ENCODE data around the gene ALPG.
"Not testable (repeated sequence)": the region's sequence is repeated elsewhere in the genome, so short reads cannot be mapped to it uniquely, and the experiment has no call there.

ALPG gene

DNA sequence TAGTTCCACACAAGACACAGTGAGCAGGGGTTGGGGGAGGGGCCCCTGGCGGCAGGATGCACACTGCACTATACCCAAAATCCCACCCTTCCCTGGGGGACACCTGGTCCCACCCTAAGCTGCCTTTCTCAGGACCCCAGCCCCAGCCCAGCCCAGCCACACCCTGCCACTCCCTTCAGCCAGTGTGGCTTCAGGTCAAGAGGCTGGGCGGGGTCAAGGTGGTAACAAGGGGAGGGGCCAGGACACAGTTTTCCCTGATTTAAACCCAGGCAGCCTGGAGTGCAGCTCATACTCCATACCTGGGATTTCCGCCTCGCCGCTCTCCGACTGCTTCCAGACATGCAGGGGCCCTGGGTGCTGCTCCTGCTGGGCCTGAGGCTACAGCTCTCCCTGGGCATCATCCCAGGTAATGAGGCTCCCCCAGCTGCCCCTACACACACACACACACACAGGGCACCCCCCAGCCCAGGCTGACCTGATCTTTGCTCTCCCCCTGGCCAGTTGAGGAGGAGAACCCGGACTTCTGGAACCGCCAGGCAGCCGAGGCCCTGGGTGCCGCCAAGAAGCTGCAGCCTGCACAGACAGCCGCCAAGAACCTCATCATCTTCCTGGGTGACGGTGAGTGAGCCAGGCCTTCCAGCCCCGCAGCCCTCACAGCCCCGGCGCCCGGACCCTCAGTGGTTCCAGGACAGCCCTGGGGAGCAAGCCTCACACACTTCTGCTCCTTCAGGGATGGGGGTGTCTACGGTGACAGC lies at the start of gene ALPG:
Gene ALPG, plus strand, starts transcription at position 289 of the 755 bp plus-strand sequence. Its CDS starts 51 bp downstream, at position 340.
- H3K4me3 Mint-ChIP-seq: no peak within 1 kb of the TSS
- no peaks in the 10 kb centered on the region for H3K27me3 Mint-ChIP-seq
- no peak within 1 kb of the TSS for H3K27ac Mint-ChIP-seq
- no peaks in the 10 kb centered on the region for H3K4me1 Mint-ChIP-seq
- H3K9me3 Mint-ChIP-seq: no peaks in the 10 kb centered on the region
- H3K36me3 Mint-ChIP-seq: no peaks in the 10 kb centered on the region

DNA sequence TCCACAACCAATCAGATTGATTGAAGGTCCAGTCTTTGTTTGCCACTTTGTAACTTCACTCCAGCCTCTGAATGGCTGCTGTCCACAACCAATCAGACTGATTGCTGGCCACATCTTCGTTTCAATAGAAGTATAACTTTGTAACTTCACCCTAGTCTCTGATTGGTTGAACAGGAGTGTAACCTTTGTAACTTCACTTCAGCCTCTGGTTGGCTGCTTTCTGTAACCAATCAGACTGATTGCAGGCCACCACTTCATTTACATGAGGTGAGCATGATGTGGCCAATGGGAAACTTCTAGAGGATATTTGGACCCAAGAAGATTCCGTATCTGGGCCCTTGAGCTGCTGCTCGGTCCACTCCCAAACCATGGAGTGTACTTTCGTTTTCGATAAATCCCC lies 45.0 kb upstream of the ALPG start:
- Mint-ChIP-seq H3K9me3 (no peaks in the 10 kb centered on the region), H3K4me1 (peaks cover 30% of the 10 kb centered on the region), H3K36me3 (no peaks in the 10 kb centered on the region), H3K27me3 (no peaks in the 10 kb centered on the region), H3K27ac (no peak overlapping the region), H3K4me3 (no peak overlapping the region)

DNA sequence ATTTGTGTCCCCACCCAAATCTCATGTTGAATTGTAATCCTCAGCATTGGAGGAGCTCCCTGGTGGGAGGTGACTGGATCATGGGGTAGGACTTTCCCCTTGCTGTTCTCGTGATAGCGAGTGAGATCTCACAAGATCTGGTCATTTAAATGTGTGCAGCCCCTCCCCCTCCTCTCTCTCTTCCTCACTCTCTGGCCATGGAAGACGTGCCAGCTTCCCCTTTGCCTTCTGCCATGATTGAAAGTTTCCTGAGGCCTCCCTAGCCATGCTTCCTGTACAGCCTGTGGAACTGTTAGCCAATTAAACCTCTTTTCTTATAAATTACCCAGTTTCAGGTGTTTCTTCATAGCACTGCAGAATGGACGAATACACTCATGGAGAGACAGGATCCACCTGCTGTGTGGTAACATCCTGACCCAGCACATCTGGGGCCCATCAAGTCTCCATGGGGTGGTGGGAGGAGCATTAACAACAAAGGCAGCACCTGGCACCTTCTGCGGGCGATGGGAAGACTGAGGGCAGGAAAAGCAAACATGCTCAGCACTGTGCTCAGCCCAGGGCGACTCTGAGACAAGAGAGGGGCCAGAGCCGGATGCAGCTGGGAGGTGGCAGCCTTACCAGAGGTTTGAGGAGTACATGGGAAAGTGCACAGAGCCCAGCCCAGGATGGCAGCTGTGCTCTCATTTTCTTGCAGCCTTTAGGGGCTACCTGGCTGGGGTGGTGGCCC lies 44.3 kb upstream of the ALPG start:
- Mint-ChIP-seq H3K27ac (no peak overlapping the region), H3K9me3 (no peaks in the 10 kb centered on the region), H3K36me3 (no peaks in the 10 kb centered on the region), H3K4me1 (peaks cover 30% of the 10 kb centered on the region), H3K27me3 (no peaks in the 10 kb centered on the region), H3K4me3 (peak overlapping the region; percentile 19)

DNA sequence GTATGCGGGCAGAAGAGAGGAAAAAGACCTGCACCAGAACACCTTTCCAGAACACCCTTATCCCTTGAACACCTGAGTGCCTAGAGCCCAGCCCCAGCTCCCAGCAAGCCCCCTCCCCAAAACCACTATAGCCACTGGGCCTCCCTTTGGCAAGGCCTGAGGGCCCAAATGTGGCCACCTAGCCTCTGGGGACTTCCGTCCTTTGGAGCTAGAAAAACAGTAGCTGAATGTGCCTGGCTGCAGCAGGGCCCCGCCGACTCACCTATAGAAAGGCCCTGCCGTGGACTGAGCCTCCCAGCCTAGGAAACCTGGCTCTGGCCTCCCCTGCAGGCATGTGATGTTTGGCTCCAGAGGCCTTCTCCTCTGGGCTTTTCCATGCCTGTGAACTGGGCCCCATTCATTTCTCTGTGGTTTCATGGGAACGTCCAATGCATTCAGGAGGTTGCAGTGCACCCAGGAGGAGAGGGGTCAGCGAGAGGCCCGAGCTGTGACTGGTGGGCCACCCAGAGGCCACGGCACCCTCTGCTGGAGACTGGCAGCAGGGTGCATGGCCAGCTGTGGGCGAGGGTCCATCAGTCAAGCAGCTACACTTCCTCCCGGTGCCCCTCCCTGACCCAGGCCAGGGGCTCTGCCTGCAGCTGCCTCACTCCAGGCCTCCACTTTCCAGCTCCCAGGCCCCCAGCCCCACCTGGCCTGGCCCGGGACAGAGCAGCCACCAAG lies 43.4 kb upstream of the ALPG start:
- not testable (repeated sequence) for H3K27me3 Mint-ChIP-seq, H3K36me3 Mint-ChIP-seq, H3K9me3 Mint-ChIP-seq, H3K27ac Mint-ChIP-seq
- H3K4me1 Mint-ChIP-seq: peaks cover 30% of the 10 kb centered on the region
- peak overlapping the region; percentile 88 for H3K4me3 Mint-ChIP-seq

- peak overlapping the region; percentile 75 for H3K27ac Mint-ChIP-seq
- no peaks in the 10 kb centered on the region for H3K36me3 Mint-ChIP-seq
Observed at GRCh38 chr2:232363784-232364615, 42.6 kb upstream of the ALPG start.

DNA sequence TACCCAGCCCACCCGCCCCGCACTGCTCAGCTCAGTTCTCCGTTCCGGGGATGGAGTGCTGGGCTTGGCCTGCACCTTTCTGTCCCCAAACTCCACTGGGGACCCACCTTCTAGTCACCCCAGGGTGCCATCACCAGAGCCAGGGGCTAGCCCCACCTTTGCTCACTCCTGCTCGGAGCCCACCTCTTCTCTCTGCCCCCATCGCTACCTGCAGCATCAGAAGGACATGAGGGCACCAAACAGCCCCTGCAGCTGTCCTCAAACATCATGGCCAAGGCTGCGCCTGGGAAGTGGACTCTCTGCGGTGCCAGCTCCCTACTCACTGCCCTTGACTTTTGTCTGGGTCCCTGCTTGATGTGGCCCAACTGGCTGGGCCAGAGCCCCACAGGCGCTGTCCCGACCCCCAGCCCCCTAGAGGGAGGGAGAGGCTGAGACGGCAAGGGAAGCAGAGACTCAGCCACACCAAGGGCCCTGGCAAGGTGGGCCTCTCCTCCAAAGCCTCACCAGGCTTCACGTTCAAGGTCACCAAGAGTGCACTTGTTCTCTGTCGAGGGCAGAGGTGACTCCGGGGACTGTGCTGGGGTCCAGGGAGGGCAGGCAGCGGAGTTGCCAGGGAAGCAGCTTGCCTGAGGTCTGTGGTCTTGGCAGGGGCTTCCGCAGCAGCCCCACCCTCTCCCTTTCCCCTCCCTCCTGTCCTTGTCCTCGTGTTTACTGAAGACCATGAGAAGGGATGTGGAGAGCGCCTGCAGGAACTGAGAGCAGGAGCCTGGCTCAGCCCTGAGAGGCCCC lies 41.6 kb upstream of the ALPG start:
- Mint-ChIP-seq H3K4me1 (peaks cover 30% of the 10 kb centered on the region), H3K4me3 (peak overlapping the region; percentile 19)
- not testable (repeated sequence) for H3K27ac Mint-ChIP-seq, H3K27me3 Mint-ChIP-seq, H3K36me3 Mint-ChIP-seq, H3K9me3 Mint-ChIP-seq

More at GRCh38 chr2:232363784-232364615, 42.6 kb upstream of the ALPG start:
- H3K27me3 Mint-ChIP-seq: no peaks in the 10 kb centered on the region
- peaks cover 30% of the 10 kb centered on the region for H3K4me1 Mint-ChIP-seq
- peak overlapping the region; percentile 88 for H3K4me3 Mint-ChIP-seq
- H3K9me3 Mint-ChIP-seq: no peaks in the 10 kb centered on the region

DNA sequence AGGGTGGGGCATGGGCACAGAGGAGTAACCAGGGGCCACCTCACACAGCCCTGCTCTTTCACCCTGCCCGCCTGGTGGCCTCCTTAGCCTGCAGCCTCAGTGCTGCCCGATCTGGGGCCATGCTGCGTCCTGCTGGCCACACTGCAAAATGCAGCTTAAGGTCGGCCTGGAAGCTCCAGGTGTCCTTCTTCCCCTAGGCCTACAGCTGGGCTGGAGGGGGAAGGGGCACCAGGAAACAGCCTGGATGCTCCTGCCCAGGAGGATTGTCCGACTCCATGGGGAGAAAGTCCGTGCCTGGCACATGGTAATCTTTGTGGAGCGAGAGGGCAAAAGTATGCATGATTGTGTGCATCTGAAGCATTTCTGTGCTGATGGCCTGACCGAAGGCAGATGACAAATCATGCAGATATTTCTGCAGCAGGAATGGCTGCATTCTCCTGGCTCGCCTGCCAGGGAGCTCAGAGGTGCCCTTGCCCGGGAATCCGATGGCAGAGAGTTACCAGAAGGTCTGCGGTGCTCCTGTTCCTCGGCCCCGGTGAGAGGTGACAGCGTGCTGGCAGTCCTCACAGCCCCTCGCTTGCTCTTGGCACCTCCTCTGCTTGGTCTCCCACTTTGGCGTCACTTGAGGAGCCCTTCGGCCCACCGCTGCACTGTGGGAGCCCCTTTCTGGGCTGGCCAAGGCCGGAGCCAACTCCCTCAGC lies 40.9 kb upstream of the ALPG start:
- Mint-ChIP-seq H3K36me3 (no peaks in the 10 kb centered on the region), H3K4me1 (peaks cover 30% of the 10 kb centered on the region), H3K27me3 (no peaks in the 10 kb centered on the region), H3K9me3 (no peaks in the 10 kb centered on the region), H3K4me3 (no peak overlapping the region), H3K27ac (no peak overlapping the region)

GRCh38 chr2:232366461-232366860 lies 40.2 kb upstream of the ALPG start:
- not testable (repeated sequence) for H3K27ac Mint-ChIP-seq, H3K36me3 Mint-ChIP-seq, H3K9me3 Mint-ChIP-seq, H3K27me3 Mint-ChIP-seq, H3K4me3 Mint-ChIP-seq
- peaks cover 30% of the 10 kb centered on the region for H3K4me1 Mint-ChIP-seq

- peaks cover 30% of the 10 kb centered on the region for H3K4me1 Mint-ChIP-seq
- H3K36me3 Mint-ChIP-seq: no peaks in the 10 kb centered on the region
- H3K27ac Mint-ChIP-seq: no peak overlapping the region
- no peaks in the 10 kb centered on the region for H3K9me3 Mint-ChIP-seq
- H3K27me3 Mint-ChIP-seq: no peaks in the 10 kb centered on the region
- H3K4me3 Mint-ChIP-seq: no peak overlapping the region
Observed at GRCh38 chr2:232367016-232367415, 39.6 kb upstream of the ALPG start.

GRCh38 chr2:232367591-232368233 lies 38.9 kb upstream of the ALPG start:
- Mint-ChIP-seq H3K9me3 (no peaks in the 10 kb centered on the region), H3K36me3 (no peaks in the 10 kb centered on the region), H3K4me1 (peaks cover 23% of the 10 kb centered on the region), H3K4me3 (no peak overlapping the region), H3K27me3 (no peaks in the 10 kb centered on the region), H3K27ac (no peak overlapping the region)

DNA sequence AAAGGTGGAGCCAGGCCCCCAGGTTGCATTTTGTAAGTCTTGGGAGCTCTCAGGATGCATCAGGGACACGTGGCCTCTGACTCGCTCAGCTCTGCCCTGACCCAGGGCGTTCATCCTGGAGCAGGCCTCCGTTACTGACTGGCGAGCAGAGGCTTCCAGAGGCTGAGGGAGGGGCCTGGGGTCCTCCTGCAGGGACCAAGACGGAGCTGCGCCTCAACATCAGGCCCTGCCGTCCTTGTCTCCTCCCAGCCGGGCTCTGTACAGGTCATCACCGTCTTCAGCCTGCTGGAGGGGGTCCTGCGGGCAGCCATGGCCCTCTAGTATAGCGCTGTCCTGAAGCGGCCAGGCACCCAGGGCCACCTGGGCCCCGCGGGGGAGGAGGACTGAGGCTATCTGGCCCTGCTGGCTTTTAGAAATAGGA lies 38.3 kb upstream of the ALPG start:
- H3K4me1 Mint-ChIP-seq: peaks cover 19% of the 10 kb centered on the region
- H3K27ac Mint-ChIP-seq: no peak overlapping the region
- no peaks in the 10 kb centered on the region for H3K36me3 Mint-ChIP-seq
- no peaks in the 10 kb centered on the region for H3K9me3 Mint-ChIP-seq
- no peaks in the 10 kb centered on the region for H3K27me3 Mint-ChIP-seq
- H3K4me3 Mint-ChIP-seq: no peak overlapping the region

GRCh38 chr2:232369126-232369951 lies 37.3 kb upstream of the ALPG start:
- Mint-ChIP-seq H3K36me3 (no peaks in the 10 kb centered on the region), H3K4me1 (peaks cover 9% of the 10 kb centered on the region), H3K9me3 (no peaks in the 10 kb centered on the region), H3K27me3 (no peaks in the 10 kb centered on the region), H3K4me3 (no peak overlapping the region), H3K27ac (no peak overlapping the region)

- not testable (repeated sequence) for H3K27me3 Mint-ChIP-seq, H3K9me3 Mint-ChIP-seq, H3K4me3 Mint-ChIP-seq, H3K27ac Mint-ChIP-seq, H3K36me3 Mint-ChIP-seq, H3K4me1 Mint-ChIP-seq
Observed at GRCh38 chr2:232370007-232370406, 36.6 kb upstream of the ALPG start.
